DMS53 treated with DMSO at 0.1 percent for 48 hours (cell line): Measurements from ENCODE around the gene FOXJ3.
A peak's percentile ranks its signal among the peaks of the same experiment; 100 is the strongest.
"Not testable (repeated sequence)": the region's sequence is repeated elsewhere in the genome, so short reads cannot be mapped to it uniquely, and the experiment has no call there.

Experiments
- DNase-seq: peaks from one replicate; lab custom pipeline; 2025; ENCODE audit not compliant: unreplicated experiment; lab: John Stamatoyannopoulos, UW

FOXJ3 gene

GRCh38 chr1:42259059-42259738 lies 75.8 kb downstream of the FOXJ3 start:
- DNase-seq = no peak

- no peak for DNase-seq
Measured at GRCh38 chr1:42258218-42258617, 76.8 kb downstream of the FOXJ3 start.

- no peak for DNase-seq
Measured at GRCh38 chr1:42251042-42251441, 84.0 kb downstream of the FOXJ3 start.

GRCh38 chr1:42250164-42250563 lies 84.9 kb downstream of the FOXJ3 start:
- no peak for DNase-seq

GRCh38 chr1:42240966-42241755 lies 93.9 kb downstream of the FOXJ3 start:
- no peak for DNase-seq

GRCh38 chr1:42239555-42239954 lies 95.5 kb downstream of the FOXJ3 start:
- DNase-seq = no peak

- DNase-seq = no peak
Measured at GRCh38 chr1:42239041-42239440, 96.0 kb downstream of the FOXJ3 start.

- DNase-seq = no peak
Measured at GRCh38 chr1:42231253-42231652, 103.8 kb downstream of the FOXJ3 start.

GRCh38 chr1:42228938-42229337 lies 106.1 kb downstream of the FOXJ3 start:
- DNase-seq = no peak

GRCh38 chr1:42223036-42223435 lies 112.0 kb downstream of the FOXJ3 start:
- no peak for DNase-seq

GRCh38 chr1:42221952-42222606 lies 113.0 kb downstream of the FOXJ3 start:
- DNase-seq = peak; percentile 10

GRCh38 chr1:42221456-42221855 lies 113.6 kb downstream of the FOXJ3 start:
- DNase-seq = no peak

GRCh38 chr1:42219627-42220026 lies 115.4 kb downstream of the FOXJ3 start:
- no peak for DNase-seq

- DNase-seq = peak; percentile 75
Measured at GRCh38 chr1:42214447-42214871, 120.6 kb downstream of the FOXJ3 start.

GRCh38 chr1:42211224-42211623 lies 123.8 kb downstream of the FOXJ3 start:
- no peak for DNase-seq

- DNase-seq = no peak
Measured at GRCh38 chr1:42210421-42211133, 124.5 kb downstream of the FOXJ3 start.

GRCh38 chr1:42209526-42210251 lies 125.3 kb downstream of the FOXJ3 start:
- DNase-seq = no peak

- DNase-seq = not testable (repeated sequence)
Measured at GRCh38 chr1:42206930-42207329, 128.1 kb downstream of the FOXJ3 start.

GRCh38 chr1:42206164-42206563 lies 128.9 kb downstream of the FOXJ3 start:
- DNase-seq = no peak

- DNase-seq = no peak
Measured at GRCh38 chr1:42201986-42202385, 133.0 kb downstream of the FOXJ3 start.

- no peak for DNase-seq
Measured at GRCh38 chr1:42198251-42198650, 136.8 kb downstream of the FOXJ3 start.
